NCI-H2171 treated with DMSO at 0.1 percent for 48 hours (cell line): Measurements from ENCODE around the gene LRMDA.

Experiments
- DNase-seq: peaks from one replicate; lab custom pipeline; 2025; lab: John Stamatoyannopoulos, UW

LRMDA gene

DNA sequence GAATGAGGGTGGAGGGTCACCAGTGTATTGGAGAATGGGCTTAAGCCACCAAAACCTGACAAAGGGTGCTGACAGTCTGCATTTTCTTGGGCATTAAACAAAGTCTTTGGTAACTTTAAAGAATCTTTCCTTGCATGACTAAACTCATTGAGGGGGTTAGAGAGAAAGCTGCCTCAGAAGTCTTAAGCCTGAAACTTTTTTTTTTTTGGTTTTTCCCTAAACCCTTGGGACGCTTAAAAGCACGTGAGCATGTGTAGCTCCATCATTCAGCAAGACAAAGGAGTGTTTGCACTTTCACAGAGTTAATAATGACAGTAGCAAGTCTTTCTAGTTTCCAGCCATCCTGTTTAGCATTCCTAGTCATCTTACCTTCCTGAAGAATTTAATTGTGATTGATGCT, 110.7 kb downstream of the LRMDA start:
- DNase-seq: no peak

DNA sequence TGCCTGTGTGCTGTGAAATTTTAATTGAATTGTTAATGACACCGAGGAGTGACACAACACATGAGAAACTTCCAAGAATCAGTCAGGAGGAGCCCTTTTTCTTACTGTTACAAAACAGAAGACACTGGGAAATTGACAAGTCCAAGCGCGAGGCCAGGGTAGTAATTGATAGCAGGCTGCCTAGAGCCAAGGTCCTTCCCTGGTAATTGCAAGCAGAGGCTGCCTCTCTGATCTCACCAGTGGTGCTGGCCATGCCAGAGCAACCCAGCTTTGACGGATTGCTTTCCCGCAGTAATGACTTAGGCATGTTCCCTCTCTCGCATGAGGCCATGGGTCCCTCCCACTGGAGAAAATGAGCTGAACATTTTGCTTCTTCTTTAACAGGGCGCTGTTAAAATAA, 111.5 kb downstream of the LRMDA start:
- DNase-seq: no peak

DNA sequence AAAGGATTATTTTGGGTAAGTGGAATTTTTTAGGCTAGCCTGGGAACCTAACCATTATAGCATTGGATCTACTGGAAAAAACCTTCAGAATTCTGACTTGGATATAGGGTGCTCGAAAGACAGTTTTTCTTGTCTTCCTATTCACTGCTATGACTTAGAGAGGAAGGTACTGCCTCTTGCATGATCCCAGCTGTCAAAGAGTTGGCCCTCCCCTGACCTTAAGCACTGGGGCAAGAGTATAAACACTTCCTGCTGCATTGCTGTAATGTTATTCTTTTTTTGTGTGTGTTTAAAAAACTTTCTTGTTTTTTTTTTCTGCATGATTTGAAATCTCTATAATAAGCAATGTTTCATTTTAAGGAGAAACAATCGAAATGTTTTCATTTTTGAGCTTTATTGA, 113.0 kb downstream of the LRMDA start:
- DNase-seq: no peak

GRCh38 chr10:75544993-75545706, 113.7 kb downstream of the LRMDA start:
- DNase-seq: no peak

GRCh38 chr10:75546004-75546403, 114.6 kb downstream of the LRMDA start:
- DNase-seq: no peak

DNA sequence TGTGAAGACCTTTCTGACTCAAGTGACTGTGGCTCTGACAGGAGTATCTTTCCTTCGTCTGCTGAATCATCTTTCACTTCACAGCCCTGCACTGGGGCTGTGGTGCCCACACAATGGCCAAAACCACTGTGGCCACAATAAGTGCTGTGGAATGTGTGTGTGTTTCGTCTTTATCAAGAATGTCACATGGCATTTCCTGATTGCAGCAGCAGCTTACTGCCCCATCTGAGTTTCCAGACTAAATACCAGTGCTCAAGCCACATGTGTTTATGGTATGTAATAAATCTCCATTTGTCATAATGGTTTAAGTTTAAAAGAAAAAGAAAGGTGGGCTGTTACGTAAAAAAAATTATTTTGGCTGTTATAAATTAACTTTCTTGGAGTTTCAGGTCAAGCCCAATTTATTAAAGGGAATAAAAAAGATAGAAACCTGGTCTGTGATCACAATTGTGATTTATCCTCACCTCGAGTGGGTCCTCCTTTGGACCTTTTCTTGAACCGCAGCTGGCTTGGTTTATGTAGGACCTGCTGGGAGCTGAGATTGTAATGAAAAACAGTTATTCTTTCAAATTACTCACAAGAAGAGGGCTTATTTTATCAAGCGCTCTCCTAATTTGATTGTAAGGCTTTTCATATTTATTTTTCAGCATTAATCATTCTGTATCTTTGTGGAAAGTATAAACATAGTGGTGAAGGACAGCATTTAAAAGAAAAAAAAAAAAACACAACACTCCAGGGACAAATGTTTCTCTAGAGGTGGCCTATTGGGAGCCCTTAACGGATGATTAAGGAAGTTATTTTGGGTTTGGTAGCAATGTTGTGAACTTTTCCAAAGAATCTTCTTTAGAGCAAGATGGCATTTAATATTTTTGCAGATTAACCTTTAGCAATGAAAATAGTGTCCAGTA, 116.2 kb downstream of the LRMDA start:
- DNase-seq: no peak

DNA sequence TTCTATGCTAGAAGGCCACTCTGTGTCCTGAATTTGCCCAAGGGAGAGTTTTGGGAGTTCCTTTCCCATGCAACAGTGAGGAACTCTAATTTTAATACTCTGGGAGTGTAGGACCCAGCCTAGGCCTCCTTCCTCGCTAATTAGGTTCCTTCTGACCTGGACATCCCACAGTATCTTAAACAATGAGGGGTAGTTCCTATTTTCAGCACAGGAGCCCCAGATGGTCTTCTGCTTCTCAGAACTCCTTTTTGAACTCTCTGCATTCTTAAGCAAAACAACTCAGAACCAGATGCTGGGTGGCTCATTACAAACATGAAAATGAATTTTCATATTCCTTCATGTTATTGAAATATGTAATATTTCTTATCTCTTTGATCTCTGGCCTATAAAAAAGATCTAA, 116.9 kb downstream of the LRMDA start:
- DNase-seq: no peak

DNA sequence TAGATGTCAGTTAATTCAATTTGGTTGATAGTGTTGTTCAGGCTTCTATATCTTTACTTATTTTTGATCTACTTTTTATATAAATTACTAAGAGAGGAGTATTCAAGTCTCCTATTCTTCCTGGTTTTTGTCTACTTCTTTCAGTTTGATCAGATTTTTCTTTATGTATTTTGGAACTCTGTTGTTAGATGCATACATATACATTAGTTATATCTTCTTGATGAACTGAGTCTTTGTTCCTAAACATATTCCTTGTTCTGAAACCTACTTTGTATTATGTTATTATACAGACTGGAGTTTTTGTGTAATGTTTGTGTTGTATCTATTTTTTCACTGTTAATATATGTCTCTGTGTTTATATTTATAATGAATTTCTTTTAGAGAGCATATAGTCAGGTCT, 118.8 kb downstream of the LRMDA start:
- no peak for DNase-seq

DNA sequence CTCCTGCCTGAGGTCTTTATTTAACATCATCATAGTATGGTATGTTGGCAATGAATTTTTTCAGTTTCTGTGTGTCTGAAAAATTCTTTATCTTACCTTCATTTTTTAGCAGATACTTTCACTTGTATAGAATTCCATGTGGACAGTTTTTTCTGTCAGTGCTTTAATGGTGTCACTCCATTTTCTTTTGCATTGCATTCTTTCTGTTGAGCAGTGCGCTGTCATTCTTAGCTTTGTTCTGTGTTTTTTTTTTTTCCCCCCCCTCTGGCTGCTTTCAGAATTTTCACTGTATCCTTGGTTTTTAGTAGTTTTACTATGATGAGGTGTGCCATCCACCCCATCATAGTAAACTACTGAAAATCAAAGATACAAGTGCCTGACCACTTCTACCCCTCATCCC, 120.7 kb downstream of the LRMDA start:
- no peak for DNase-seq

DNA sequence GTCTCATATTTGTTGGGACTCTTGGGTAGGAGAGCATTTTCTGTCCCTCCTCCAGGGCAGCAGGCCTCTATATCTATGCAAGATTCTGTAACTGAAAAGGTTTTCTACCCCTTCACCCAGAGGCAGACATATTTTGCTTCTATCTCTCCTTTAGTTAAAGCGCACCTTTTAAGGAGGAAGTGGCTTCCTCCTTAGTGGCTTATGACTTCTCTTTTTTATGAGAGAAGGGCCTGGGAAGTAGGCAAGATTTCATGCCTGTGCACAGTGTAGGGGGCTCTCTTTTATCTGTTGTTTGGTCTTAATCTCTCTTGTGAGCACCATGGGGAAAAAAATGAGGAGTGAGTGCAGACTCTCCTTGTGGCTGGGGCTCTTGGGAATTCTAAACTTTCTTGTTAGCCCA, 122.1 kb downstream of the LRMDA start:
- no peak for DNase-seq

- DNase-seq: no peak
These were observed 123.9 kb downstream of the LRMDA start for GRCh38 chr10:75555323-75555722.

DNA sequence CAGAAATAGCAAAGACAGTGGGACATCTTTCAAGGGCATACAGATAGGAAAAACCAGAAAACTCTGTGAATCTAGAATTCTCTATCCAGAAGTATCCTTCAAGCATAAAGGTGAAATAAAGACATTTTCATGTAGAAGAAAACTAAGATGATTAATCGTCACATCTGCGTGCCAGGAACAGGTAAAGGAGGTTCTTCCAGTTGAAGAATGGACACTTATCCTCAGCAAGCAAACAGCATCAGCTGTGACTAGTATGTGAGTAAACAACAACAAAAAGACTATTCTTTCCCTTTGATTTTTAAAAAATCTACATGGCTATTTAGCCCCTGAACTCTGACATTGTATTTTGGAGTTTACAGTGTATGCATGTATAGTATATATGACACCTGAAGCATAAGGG, 124.9 kb downstream of the LRMDA start:
- no peak for DNase-seq

- DNase-seq: no peak
These were observed 134.1 kb downstream of the LRMDA start for GRCh38 chr10:75565286-75566251.

- DNase-seq: no peak
These were observed 137.2 kb downstream of the LRMDA start for GRCh38 chr10:75568450-75569130.

GRCh38 chr10:75569506-75569905, 138.1 kb downstream of the LRMDA start:
- DNase-seq: no peak

GRCh38 chr10:75572478-75572877, 141.1 kb downstream of the LRMDA start:
- no peak for DNase-seq

DNA sequence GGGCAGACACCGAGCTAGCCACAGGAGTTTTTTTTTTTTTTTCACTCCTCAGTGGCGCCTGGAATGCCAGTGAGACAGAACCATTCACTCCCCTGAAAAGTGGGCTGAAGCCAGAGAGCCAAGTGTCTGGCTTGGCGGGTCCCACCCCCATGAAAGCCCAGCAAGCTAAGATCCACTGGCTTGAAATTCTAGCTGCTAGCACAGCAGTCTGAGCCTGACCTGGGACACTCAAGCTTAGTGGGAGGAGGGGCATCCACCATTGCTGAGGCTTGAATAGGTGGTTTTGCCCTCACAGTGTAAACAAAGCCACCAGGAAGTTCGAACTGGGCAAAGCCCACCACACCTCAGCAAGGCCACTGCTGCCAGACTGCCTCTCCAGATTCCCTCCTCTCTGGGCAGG, 144.5 kb downstream of the LRMDA start:
- no peak for DNase-seq

GRCh38 chr10:75582102-75582501, 150.7 kb downstream of the LRMDA start:
- no peak for DNase-seq

DNA sequence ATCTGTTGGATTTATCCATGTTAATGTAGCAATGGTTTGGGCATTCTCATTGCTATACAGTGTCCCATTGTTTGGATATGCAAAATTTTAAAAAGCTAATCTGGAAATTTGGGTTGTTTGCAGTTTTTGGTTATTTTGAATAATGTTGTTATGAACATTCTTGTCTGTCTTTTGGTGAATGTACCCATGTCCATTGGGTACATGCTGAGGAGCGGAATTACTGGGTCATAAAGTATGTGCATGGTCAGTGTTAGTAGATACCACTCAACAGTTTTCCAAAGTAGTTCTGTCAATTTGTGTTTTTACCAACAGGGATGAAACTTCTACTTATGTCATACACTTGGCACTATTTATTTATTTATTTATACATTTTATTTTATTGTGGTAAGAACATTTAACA, 153.9 kb downstream of the LRMDA start:
- no peak for DNase-seq

DNA sequence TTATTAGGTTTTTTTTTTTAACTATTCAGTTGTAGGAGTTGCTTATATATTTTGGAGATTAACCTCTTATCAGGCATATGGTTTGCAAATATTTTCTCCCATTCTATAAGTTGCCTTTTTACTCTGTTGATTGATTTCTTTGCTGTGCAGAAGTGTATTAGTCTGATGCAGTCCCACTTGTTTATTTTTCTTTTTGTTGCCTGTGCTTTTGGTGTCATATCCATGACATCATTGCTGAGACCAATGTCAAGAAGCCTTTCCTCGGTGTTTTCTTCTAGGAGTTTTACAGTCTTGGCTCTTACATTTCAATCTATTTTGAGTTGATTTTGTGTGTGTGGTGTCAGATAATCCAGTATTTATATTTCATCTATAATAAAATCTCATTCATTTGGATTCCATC, 155.4 kb downstream of the LRMDA start:
- DNase-seq: no peak

DNA sequence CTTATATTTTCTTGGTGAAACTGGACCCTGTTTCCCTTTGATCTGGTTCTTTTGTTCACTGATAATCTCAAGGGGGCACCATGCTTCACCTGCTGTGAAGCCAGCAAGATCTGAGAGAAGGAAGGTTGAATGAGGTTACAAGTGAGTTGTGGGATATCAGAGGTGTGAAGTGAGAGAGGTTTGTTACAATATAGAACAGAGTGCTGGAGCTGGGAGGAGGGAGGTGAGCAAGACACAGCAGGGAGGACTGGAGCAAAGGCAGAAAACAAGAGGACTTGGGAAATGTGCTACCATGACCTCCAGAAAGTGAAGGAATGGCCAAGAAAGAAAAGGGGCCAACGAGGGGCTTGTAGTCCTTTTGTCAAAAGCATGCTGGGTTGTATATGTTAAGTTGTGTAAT, 156.6 kb downstream of the LRMDA start:
- DNase-seq: no peak
